MM.1S (cell line): ENCODE results near the gene FGFR1OP2.

Experiments used
- DNase-seq: peaks from one replicate; pipeline ENCODE4 v3.0.0-alpha.2; 2015
- H2AFZ ChIP-seq: fragments of 300-600 bp; sonication (generic); 2 replicates; pipeline ENCODE4 v1.6.0; 2016; ENCODE audit warnings: antibody characterized with exemption, low read length
- H3F3A ChIP-seq: fragments of 300-600 bp; sonication (generic); 2 replicates; pipeline ENCODE4 v1.6.1; 2016; ENCODE audit warnings: mild to moderate bottlenecking, antibody characterized with exemption, low read length, moderate library complexity, mixed read lengths; ENCODE audit not compliant: insufficient read depth
- H3K27ac ChIP-seq: fragments of 300-600 bp; sonication (generic); 2 replicates; pipeline ENCODE4 v1.5.1; 2016; ENCODE audit warnings: mild to moderate bottlenecking, low read length
- H3K27me3 ChIP-seq: fragments of 300-600 bp; sonication (generic); replicated peaks from 2 replicates; pipeline ENCODE4 v1.6.0; 2016; ENCODE audit warnings: low read length; ENCODE audit not compliant: insufficient read depth
- H3K36me3 ChIP-seq: fragments of 300-600 bp; sonication (generic); replicated peaks from 2 replicates; pipeline ENCODE4 v1.6.1; 2016; ENCODE audit warnings: mild to moderate bottlenecking, low read length, mixed read lengths; ENCODE audit not compliant: insufficient read depth
- H3K4me1 ChIP-seq: fragments of 300-600 bp; sonication (generic); 2 replicates; pipeline ENCODE4 v1.6.1; 2016; ENCODE audit warnings: low read length, mixed read lengths
- H3K4me2 ChIP-seq: fragments of 300-600 bp; sonication (generic); 2 replicates; pipeline ENCODE4 v1.6.0; 2016; ENCODE audit warnings: low read depth, low read length
- H3K4me3 ChIP-seq: fragments of 300-600 bp; sonication (generic); 2 replicates; pipeline ENCODE4 v1.5.1; 2016; ENCODE audit warnings: low read length, mixed read lengths
- H3K79me2 ChIP-seq: fragments of 300-600 bp; sonication (generic); 2 replicates; pipeline ENCODE4 v1.6.1; 2016; ENCODE audit warnings: mixed run types, low read length, mixed read lengths
- H3K9ac ChIP-seq: fragments of 300-600 bp; sonication (generic); 2 replicates; pipeline ENCODE4 v1.6.1; 2016; ENCODE audit warnings: low read length, mixed read lengths
- H3K9me2 ChIP-seq: fragments of 300-600 bp; sonication (generic); replicated peaks from 2 replicates; pipeline ENCODE4 v1.6.1; 2016; ENCODE audit warnings: mild to moderate bottlenecking, low read length, mixed read lengths; ENCODE audit not compliant: insufficient read depth
- H3K9me3 ChIP-seq: fragments of 300-600 bp; sonication (generic); replicated peaks from 2 replicates; pipeline ENCODE4 v1.6.1; 2016; ENCODE audit warnings: mild to moderate bottlenecking, low read length, mixed read lengths; ENCODE audit not compliant: insufficient read depth
- H4K20me1 ChIP-seq: fragments of 300-600 bp; sonication (generic); 2 replicates; pipeline ENCODE4 v1.6.1; 2016; ENCODE audit warnings: mild to moderate bottlenecking, low read length, moderate library complexity, mixed read lengths; ENCODE audit not compliant: insufficient read depth
- CTCF ChIP-seq: fragments of 300-600 bp; sonication (generic); IDR thresholded peaks from 2 replicates; pipeline ENCODE4 v1.5.1; 2016; ENCODE audit warnings: antibody characterized with exemption, low read length, mixed read lengths
- EZH2 ChIP-seq: fragments of 300-600 bp; sonication (generic); optimal IDR thresholded peaks from 2 replicates; pipeline ENCODE3; 2017; ENCODE audit warnings: low read depth, mild to moderate bottlenecking, antibody characterized with exemption, low read length, mixed read lengths
- EZH2phosphoT487 ChIP-seq: fragments of 300-600 bp; sonication (generic); IDR thresholded peaks from 2 replicates; pipeline ENCODE4 v1.6.1; 2018; ENCODE audit warnings: antibody characterized with exemption, low read length

The FGFR1OP2 gene

DNA sequence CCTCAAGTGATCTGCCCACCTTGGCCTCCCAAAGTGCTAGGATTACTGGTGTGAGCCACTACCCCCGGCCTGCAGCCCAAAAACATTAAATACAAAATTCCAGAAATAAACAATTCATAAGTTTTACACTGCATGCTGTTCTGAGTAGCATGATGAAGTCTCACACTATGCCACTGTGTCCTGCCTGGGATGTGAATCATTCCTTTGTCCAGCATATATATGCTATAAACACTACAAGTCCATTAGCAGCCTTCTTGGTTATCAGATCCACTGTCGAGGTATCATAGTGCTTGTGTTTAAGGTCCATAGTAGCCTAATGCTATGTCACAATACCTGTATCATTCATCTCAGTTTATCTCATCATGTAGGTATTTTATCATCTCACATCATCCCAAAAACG lies 16.4 kb upstream of the FGFR1OP2 start:
- Histone ChIP-seq H3K36me3 (peaks cover 15% of the 10 kb centered on the region; the same call in 1 of the 2 replicates), H3F3A (no peaks in the 10 kb centered on the region), H3K9me2 (no peaks in the 10 kb centered on the region), H3K27ac (no peak overlapping the region), H2AFZ (no peak overlapping the region), H4K20me1 (no peaks in the 10 kb centered on the region), H3K9ac (no peak overlapping the region), H3K4me2 (no peak overlapping the region), H3K9me3 (no peaks in the 10 kb centered on the region), H3K4me3 (no peak overlapping the region), H3K79me2 (0 out of 2 replicates have a peak, but pooled peaks cover 4% of the 10 kb centered on the region), H3K27me3 (no peaks in the 10 kb centered on the region), H3K4me1 (no peaks in the 10 kb centered on the region)
- DNase-seq = no peak
- TF ChIP-seq CTCF (no peak), EZH2phosphoT487 (no peak), EZH2 (no peak)

DNA sequence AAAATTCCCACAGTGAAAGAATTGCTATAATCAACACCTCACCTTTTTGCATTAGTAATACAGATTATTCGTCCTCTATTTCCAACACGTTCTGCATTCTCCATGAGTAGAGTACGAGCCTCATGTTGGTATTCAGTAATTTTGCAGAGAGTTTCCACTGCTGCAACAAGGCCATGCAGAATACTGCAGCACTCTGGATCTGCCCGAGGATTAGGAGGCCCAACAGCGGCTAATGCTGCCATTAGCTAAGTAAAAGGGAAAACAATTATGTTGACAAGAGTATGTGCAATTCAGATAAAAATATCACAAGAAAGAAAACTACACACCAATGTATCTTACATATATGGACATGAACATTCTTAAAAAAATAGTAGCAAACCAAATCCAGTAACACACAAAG lies 9.6 kb upstream of the FGFR1OP2 start:
- no peaks in the 10 kb centered on the region for H3K9me2 ChIP-seq
- no peak overlapping the region for H3K4me2 ChIP-seq
- H4K20me1 ChIP-seq = no peaks in the 10 kb centered on the region
- H3K27ac ChIP-seq = no peak overlapping the region
- no peak overlapping the region for H3K4me3 ChIP-seq
- no peak overlapping the region for H2AFZ ChIP-seq
- H3K9ac ChIP-seq = no peak overlapping the region
- no peak for TF ChIP-seq EZH2
- 0 out of 2 replicates have a peak, but pooled peaks cover 3% of the 10 kb centered on the region for H3F3A ChIP-seq
- peaks cover 20% of the 10 kb centered on the region for H3K36me3 ChIP-seq
- H3K9me3 ChIP-seq = no peaks in the 10 kb centered on the region
- DNase-seq = no peak
- H3K79me2 ChIP-seq = peaks cover 54% of the 10 kb centered on the region
- peaks cover 8% of the 10 kb centered on the region for H3K4me1 ChIP-seq
- no peaks in the 10 kb centered on the region for H3K27me3 ChIP-seq

DNA sequence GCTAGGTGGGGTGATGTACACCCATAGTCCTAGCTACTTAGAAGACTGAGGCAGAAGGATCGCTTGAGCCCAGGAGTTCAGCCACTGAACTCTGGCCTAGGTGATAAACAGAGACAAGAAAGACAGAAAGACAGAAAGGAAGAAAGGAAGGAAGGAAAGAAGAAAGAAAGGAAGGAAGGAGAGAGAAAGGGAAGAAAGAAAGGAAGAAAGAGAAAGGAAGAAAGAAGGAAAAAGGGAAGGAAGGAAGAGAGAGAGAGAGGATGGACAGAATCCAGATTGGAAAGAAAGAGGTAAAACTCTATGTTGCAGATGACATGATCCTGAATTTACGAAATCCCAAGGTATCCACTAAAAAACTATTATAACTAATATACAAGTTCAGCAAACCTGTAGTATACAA lies 8.7 kb upstream of the FGFR1OP2 start:
- Histone ChIP-seq H4K20me1 (no peaks in the 10 kb centered on the region), H3K9me3 (no peaks in the 10 kb centered on the region), H3K4me1 (peaks cover 11% of the 10 kb centered on the region), H2AFZ (no peak overlapping the region), H3K36me3 (peaks cover 21% of the 10 kb centered on the region), H3K4me3 (no peak overlapping the region), H3K9ac (no peak overlapping the region), H3F3A (0 out of 2 replicates have a peak, but pooled peaks cover 3% of the 10 kb centered on the region), H3K4me2 (no peak overlapping the region), H3K27me3 (no peaks in the 10 kb centered on the region), H3K9me2 (no peaks in the 10 kb centered on the region), H3K27ac (no peak overlapping the region), H3K79me2 (peaks cover 63% of the 10 kb centered on the region)
- DNase-seq = no peak
- TF ChIP-seq EZH2 (no peak), CTCF (no peak), EZH2phosphoT487 (no peak)

GRCh38 chr12:26935636-26936378 lies 2.5 kb upstream of the FGFR1OP2 start:
- H3K9me3 ChIP-seq = no peaks in the 10 kb centered on the region
- H3F3A ChIP-seq = peaks cover 47% of the 10 kb centered on the region
- no peaks in the 10 kb centered on the region for H3K27me3 ChIP-seq
- H3K4me2 ChIP-seq = peak overlapping the region; percentile 92
- peaks cover 6% of the 10 kb centered on the region; the same call in 1 of the 2 replicates for H3K36me3 ChIP-seq
- H4K20me1 ChIP-seq = no peaks in the 10 kb centered on the region
- peak overlapping the region; percentile 93 for H3K4me3 ChIP-seq
- no peak overlapping the region for H2AFZ ChIP-seq
- H3K79me2 ChIP-seq = peaks cover 96% of the 10 kb centered on the region
- TF ChIP-seq EZH2phosphoT487 = no peak
- TF ChIP-seq EZH2 = no peak
- no peak for TF ChIP-seq CTCF
- peak; percentile 27 for DNase-seq
- peak overlapping the region; percentile 96; the same call in 1 of the 2 replicates for H3K9ac ChIP-seq
- no peaks in the 10 kb centered on the region for H3K9me2 ChIP-seq
- H3K27ac ChIP-seq = peak overlapping the region; percentile 85; the same call in 1 of the 2 replicates
- H3K4me1 ChIP-seq = peaks cover 29% of the 10 kb centered on the region
